ENCODE results near the gene KAZALD1.

The KAZALD1 gene

DNA sequence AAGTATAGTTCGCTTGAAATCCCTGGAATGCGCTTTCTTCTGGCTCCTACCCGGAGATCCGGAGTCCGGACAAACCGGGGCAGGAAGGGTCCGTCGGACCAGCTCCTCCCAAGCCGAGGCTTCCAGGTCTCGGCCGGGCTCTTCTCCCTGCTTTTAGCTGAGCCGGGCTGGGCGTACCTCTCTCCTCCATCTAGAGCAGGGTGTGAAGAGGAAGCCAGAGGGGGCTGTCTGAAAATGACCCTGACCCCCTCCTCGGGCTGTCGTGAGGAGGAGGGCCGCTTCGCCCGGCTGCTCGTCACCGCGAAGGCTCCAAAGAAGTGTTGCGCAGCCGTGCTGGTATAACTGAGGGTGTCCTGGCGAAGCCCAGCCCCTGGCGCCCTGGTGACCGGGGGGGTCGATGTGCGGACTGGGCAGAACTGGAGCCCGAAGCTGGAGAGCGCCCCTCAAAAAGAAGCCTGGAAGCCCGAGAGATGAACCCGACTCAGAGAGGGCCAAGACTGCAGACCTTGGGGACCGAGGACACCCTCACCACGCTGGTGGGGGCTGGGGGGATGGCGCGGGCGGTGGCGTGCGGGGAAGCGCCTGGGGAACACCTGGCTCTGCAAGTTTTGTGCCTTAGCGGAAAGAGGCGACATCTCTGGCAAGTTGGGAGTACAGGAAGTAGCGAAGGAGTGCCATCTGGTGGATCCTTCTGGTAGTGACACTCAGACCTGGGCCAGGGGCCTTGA is 5.7 kb downstream of the KAZALD1 start:
- DNase-seq (ENCODE audit: low read depth) = peak; percentile 62

DNA sequence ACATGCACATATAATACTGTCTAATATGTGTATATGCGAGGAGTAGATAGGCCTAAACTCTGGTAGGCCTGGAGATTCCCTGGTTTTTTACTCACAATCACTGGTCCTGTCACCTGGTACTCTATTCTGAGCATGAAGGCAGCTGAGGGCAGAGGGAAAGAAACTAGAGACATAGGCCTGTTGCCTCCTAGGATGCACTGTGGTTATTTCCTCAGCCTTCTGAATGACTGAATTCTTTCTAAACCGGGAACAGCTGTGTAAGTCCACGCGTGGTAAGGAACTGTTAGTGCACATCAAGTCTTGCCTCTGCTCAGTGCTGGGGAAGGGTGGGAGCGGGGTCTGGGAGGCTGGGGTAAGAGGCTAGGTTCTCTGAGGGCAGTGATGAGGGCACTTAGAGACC is 7.7 kb downstream of the KAZALD1 start:
- DNase-seq (ENCODE audit: low read depth) = no peak

DNA sequence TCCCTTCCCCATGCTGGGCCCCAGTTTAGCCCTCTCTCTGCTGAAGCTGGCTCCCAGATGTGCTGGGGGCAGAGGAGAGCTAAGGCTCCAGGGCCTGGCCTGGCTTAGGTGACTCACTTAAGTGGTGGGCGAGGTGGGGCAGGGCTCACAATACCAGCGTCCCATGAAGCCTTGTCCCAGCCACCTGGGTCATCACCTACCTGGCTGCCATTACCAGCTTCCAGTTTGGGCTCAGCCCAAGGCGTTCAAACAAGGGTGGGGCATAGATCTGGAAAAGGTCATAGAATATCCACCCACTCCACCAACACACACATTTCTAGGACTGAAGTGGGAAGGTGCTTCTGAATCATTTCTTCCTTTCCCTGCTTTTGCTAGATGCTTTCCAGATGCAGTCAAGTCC is 8.3 kb downstream of the KAZALD1 start:
- DNase-seq (ENCODE audit: low read depth) = no peak

- DNase-seq (ENCODE audit: low read depth) = no peak
These were observed 9.6 kb downstream of the KAZALD1 start for GRCh38 chr10:101071267-101071884.

GRCh38 chr10:101071885-101072433 is 10.2 kb downstream of the KAZALD1 start:
- DNase-seq (ENCODE audit: low read depth) = no peak

GRCh38 chr10:101072923-101073322 is 11.1 kb downstream of the KAZALD1 start:
- DNase-seq (ENCODE audit: low read depth) = no peak

DNA sequence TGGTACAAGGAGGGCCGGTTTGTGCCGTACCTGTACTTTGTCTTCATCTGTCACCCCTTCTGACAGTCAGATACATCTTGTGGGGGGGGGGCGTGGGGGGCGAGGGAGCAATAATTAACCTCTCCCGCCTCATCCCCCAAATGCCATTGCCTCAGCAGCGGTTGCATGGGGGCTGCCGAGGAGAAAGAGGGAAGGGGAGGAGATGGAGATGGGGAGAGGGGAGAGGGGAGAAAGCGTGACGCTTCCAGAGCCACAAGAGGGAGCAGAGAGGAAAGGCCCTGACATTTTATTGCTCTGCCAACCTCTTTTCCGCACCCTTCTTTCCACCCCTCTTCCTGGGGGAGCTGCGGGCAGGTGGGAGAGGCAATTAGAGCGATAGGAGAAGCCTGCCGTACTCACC is 11.8 kb downstream of the KAZALD1 start:
- DNase-seq (ENCODE audit: low read depth) = no peak

GRCh38 chr10:101075775-101076174 is 14.0 kb downstream of the KAZALD1 start:
- DNase-seq (ENCODE audit: low read depth) = no peak

GRCh38 chr10:101076630-101077029 is 14.8 kb downstream of the KAZALD1 start:
- no peak for DNase-seq (ENCODE audit: low read depth)

GRCh38 chr10:101079874-101080273 is 18.1 kb downstream of the KAZALD1 start:
- DNase-seq (ENCODE audit: low read depth) = no peak

DNA sequence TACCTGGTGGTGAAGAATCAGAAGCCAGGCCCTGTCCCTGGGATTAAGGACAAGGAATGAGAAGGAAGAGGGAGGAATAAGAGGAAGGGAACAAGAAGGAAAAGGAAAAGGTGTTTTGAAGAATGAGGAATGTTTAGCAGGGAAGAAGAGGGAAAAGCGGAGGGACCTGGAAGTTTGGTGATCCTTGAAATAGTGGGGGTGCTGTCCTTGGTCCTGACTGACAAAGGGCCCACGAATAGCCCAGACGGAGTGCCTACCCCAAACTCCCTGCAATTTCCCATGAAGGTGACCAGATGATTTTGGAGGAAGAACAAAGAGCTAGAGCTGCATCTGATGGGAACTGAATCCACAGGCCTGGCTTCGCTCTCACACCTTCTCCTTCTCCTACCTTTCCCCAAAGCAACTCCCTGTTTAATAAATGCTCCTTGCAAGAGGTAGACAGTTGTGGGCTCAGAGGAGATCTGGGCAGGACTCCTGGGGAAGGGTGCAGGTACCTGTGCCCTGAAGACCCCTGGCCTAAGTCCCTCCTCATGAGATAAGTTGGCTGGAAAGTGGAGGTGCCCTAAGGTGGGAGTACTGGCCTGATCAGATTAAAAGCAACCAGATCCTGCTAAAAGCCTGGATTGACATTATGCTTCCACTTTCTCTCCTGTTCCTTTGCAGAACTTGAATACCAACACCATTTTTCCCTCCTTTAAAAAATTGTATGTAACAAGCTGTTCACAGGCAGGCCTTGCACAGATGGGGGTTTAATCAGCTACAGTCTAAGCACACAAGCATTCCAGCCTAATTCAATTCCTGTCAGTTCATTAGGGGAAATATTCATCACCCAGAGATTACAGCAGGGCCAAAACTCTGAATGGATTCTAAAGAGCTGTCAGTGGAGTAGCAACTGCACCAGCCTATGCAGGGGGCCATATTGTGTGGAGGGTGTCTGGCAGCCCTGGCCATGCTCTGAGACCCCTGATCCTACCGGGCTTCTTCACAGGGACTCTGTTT is 19.4 kb downstream of the KAZALD1 start:
- DNase-seq (ENCODE audit: low read depth) = no peak

DNA sequence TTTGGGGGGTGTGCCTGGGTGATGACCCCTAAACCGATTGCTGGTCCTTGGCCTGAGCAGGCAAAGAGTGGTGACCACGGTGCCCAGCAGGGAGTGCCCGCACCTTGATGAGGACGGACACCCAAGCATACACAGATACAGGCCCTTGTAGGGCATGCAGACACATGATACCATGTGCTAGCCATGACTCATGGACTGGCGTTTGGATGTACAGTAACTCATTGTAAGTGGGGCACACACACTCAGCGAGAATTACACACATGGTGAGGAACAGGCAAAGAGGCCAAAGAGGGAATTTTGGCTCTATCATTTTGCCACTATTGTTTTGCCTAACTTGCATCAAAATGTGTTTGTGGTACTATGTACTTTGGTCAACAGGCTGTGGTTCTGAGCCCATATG is 24.1 kb downstream of the KAZALD1 start:
- no peak for DNase-seq (ENCODE audit: low read depth)

DNA sequence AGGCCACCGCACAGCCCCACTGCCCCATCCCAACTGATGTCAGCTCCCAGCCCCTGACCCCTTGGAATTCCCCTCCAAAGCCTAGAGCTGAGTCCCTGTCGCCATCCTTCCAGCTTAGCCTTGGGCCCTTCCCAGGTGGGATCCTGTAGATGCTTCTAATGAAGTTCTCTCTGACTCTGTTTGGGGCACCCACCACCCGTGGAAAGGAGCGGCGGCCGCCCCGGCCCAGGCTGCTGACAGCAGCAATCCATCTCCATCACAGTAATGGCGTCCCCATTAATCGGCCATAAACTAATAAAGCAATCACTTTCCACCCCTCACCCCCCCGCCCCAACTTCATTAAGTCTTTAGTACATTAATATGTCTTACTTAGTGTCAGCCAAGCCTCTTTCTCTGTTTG is 25.6 kb downstream of the KAZALD1 start:
- DNase-seq (ENCODE audit: low read depth) = no peak

GRCh38 chr10:101087965-101088364 is 26.2 kb downstream of the KAZALD1 start:
- no peak for DNase-seq (ENCODE audit: low read depth)

DNA sequence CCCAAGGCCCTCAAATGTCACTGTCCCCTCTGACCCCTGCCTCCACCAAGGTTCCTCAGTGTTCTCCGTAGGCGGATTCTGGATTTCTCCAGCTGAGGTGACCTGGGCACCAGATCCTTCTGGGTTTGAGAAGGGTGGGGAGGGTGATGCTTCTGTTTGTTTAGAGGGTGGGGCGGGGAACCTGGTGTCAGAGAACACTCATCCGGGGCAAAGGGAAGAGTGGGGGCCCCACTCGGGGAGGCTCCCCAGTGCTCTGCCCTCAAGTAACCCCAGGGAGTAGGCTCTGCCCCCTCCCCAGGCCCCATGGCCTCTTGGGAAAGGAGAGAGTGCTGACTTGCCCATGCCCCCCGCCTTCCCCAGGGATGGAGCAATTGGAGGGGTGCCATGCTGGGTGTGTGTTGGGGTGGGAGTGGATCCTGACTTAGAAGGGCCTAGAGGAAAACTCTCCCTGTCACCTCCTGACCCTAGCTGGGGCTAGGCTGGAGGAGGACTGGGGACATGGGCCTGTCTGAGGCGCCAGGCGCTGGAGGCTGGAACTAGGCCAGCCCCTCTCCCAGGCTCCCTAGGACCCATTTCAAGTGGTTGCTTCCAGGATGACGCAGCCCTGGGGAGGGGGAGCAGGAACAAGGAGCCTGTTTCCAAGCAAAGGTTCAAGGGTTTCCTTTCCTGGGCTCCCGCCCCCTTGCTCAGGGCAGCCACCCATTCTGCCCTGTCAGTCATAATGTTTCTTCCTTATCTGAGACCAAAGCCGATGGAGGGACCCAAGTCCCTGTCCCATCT is 27.9 kb downstream of the KAZALD1 start:
- no peak for DNase-seq (ENCODE audit: low read depth)

GRCh38 chr10:101090597-101090996 is 28.8 kb downstream of the KAZALD1 start:
- DNase-seq (ENCODE audit: low read depth) = no peak

DNA sequence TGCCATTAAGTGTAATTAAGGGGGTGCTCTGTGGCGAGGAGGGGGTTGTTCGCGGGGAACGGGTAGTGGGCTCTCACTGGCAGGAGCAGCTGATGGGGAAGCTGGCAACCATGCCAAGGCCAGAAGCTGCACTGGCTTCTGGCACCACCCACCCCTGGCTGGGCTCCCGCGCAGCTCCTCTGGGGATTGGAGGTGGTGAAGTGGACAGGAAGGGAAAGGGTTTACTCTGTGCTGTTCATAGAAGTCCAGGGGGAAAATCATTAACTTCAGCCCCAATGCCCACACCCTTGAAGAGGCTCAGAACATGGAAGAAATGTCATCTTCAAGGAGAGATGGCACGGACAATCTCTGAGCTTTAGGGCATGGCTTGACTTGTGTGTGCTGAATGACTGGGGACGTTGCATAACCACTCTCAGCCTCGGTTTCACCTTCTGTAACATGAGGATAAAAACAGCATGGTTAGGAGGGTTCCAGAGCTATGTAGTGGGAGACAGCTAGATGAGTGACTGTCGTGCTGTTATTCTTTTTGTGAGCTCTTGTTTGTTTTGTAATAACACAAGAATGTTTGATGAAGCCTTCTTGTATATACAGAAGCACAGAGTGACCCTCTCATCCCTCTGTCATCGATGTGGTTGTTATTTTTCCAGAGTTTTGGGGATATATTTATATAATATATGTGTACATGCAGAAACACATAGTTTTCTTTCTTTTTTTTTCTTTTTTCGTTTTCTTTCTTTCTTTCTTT is 29.9 kb downstream of the KAZALD1 start:
- DNase-seq (ENCODE audit: low read depth) = no peak

GRCh38 chr10:101092881-101093354 is 31.1 kb downstream of the KAZALD1 start:
- no peak for DNase-seq (ENCODE audit: low read depth)

GRCh38 chr10:101094121-101094879 is 32.5 kb downstream of the KAZALD1 start:
- DNase-seq (ENCODE audit: low read depth) = no peak

DNA sequence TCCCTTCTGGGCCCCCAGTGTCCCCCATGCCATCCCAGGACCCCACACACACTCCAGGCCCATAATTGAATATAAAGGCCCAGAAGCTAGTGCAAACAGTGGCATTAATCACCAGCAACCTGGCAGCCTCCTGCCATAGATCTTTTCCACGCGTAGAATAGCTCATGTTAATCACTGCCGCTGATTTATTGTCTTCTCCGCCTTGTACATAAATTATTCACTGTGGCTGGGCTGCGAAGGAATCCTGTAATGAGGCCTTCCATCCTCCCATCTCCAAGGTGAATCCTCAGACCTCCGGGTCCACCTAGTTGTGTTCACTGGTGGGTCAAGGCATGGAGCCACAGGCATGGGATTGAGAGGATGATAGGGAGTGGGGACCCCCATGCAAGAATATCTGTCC is 33.2 kb downstream of the KAZALD1 start:
- no peak for DNase-seq (ENCODE audit: low read depth)

Measured in stimulated activated CD8-positive, alpha-beta memory T cell treated with anti-CD3 and anti-CD28 coated beads, Interleukin-4, amount 100 ng/mL, for 24 hours (primary cell).